ENCODE measurements around the gene TFDP2.
A peak's percentile ranks its signal among the peaks of the same experiment; 100 is the strongest.
"Not testable (repeated sequence)": the region's sequence is repeated elsewhere in the genome, so short reads cannot be mapped to it uniquely, and the experiment has no call there.

The TFDP2 gene

DNA sequence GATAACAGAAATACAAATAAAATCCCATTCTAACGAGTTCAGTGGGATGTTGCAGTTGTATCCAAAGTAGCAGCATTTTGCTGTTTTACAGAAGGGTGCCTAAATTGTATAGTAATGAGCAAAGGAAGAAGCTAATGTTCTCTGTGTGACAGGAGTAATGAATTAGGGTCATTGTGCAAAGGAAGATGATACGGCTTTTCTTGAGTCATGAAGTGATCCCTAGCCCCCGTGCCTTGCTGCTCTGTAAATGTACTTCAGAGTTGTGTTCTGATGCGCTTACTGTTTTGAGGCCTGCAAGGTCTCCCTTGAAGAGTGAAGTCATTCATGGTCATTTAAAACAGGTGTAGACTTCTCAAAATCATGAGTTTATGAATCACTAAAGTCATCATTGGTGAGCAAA, 235.0 kb downstream of the TFDP2 start:
- DNase-seq: no peak

DNA sequence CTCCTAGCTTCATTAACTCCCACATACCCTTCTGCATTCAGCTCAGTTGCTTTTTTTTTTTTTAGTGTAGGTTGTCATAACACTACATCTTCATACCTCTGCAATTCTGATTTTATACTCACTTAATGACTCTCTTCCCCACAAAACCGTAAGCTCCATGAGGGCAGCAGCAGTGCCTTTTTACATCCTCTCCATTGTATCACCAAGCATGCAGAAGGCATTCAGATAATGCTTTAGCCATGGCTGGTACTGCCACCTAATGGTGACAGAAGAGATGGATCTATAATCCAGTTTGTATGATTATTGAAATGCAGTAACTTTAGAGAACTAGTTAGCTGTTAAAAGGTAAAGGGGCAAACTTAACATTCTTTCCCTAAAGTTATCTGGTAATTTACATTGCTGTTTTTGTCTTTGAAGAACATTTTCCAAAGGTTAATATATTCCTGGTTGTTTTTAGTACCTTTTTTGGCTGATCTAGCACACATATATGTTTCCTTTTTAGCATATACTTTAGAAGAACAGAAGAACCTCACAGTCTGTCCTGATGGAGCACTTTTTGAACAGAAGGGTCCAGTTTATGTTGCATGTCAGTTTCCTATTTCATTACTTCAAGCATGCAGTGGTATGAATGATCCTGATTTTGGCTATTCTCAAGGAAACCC, 236.1 kb downstream of the TFDP2 start:
- DNase-seq: peak; percentile 13 to 44

DNA sequence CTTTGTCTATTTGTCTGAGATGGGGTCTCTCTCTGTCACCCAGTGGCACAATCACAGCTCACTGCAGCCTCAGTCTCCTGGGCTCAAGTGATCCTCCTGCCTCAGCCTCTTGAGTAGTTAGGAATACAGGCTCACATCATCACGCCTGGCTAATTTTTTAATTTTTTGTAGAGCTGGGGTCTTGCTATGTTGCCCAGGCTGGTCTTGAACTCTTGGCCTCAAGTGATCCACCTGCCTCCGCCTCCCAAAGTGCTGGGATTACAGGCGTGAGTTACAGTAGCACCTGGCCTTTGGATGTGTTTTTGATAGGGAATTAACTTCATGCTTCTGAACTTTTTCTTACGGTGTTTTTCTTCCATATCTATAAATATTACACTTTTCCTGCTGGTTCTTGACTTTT, 239.4 kb downstream of the TFDP2 start:
- not testable (repeated sequence) for DNase-seq

DNA sequence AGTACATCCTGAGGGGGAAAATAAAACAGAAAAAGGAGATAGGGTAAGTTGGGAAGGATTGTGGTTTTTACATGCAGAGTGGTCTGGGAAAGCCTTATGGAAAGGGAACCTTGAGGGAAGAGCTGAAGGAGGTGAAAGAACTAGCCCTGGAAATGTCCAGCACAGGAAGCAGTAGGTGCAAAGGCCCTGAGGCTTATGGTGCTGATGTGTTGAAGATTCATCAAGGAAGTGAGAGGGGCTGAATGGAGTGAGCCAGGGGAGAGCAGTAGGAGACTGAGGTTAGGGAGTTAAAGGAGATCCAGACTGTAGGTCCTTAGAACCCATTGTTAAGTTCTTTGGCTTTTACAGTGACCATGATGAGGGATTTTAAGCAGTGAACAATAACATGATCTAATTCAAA, 239.9 kb downstream of the TFDP2 start:
- no peak for DNase-seq

- DNase-seq: no peak
Measured at GRCh38 chr3:141905129-141905528, 244.2 kb downstream of the TFDP2 start.

GRCh38 chr3:141904203-141904602, 245.1 kb downstream of the TFDP2 start:
- no peak for DNase-seq

GRCh38 chr3:141901914-141902313, 247.4 kb downstream of the TFDP2 start:
- no peak for DNase-seq

GRCh38 chr3:141900343-141900742, 249.0 kb downstream of the TFDP2 start:
- DNase-seq: no peak

- DNase-seq: no peak
Measured at GRCh38 chr3:141898908-141899307, 250.4 kb downstream of the TFDP2 start.

DNA sequence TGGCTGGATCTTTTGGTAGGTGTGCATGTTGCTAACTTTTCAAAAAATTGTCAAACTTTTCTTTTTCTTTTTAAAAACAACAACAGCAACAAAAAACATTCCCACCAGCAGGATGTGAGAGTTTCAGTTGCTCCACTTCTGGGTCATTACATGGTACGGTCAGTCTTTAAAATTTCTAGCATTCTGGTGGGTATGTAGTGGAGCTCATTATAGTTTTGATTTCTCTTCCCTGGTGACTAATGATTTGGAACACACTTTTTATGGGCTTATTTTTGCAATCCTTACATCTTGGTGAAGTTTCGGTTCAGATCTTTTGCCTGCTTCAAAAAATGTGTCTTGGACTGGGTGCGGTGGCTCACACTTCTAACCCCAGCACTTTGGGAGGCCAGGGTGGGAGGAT, 253.6 kb downstream of the TFDP2 start:
- no peak for DNase-seq

DNA sequence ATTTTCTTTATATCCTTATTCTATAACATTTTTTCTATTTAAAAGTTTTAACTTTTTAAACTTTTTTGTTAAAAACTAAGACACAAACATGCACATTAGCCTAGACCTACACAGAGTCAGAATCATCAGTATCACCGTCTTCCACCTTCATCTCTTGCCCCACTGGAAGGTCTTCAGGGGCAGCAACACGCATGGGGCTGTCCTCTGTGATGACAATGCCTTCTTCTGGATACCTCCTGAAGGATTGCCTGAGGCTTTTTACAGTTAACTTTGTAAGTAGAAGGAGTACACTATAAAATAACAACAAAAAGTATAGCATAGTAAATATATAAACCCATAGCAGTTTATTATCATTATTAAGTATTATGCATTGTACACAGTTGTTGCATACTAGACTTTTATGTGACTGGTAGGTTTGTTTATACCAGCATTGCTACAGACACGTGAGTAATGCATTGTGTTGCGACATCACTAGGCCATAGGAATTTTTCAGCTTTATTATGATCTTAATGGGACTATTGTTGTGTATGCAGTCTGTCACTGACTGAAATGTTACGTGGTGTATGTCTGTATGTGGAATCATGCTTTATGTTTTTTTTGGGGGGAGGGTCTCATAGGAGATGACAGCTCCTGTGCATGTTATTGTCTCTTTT, 254.7 kb downstream of the TFDP2 start:
- DNase-seq: no peak

Data from SHP77 (cell line).